HG02610 (cell line): Measurements from ENCODE around the gene ZBED4.

ENCODE experiments used
- ATAC-seq: cut with Tn5 transposase; IDR thresholded peaks from one replicate; pipeline ENCODE4 v1.9.1; 2021; ENCODE audit warnings: mild to moderate bottlenecking, moderate library complexity; ENCODE audit not compliant: unreplicated experiment

Gene ZBED4

GRCh38 chr22:49918911-49919881, 65.6 kb downstream of the ZBED4 start:
- ATAC-seq = no peak

GRCh38 chr22:49920859-49921258, 67.2 kb downstream of the ZBED4 start:
- ATAC-seq = no peak

- ATAC-seq = no peak
Measured at GRCh38 chr22:49921508-49922278, 68.0 kb downstream of the ZBED4 start.

- ATAC-seq = no peak
Measured at GRCh38 chr22:49922484-49922883, 68.8 kb downstream of the ZBED4 start.

- no peak for ATAC-seq
Measured at GRCh38 chr22:49922926-49923325, 69.3 kb downstream of the ZBED4 start.

- ATAC-seq = no peak
Measured at GRCh38 chr22:49923445-49923844, 69.8 kb downstream of the ZBED4 start.

- no peak for ATAC-seq
Measured at GRCh38 chr22:49924113-49924833, 70.6 kb downstream of the ZBED4 start.

GRCh38 chr22:49925525-49926128, 72.0 kb downstream of the ZBED4 start:
- no peak for ATAC-seq

- ATAC-seq = no peak
Measured at GRCh38 chr22:49926916-49927315, 73.3 kb downstream of the ZBED4 start.

- ATAC-seq = no peak
Measured at GRCh38 chr22:49927483-49928184, 74.0 kb downstream of the ZBED4 start.

- ATAC-seq = no peak
Measured at GRCh38 chr22:49928185-49928495, 74.5 kb downstream of the ZBED4 start.

GRCh38 chr22:49928555-49929210, 75.0 kb downstream of the ZBED4 start:
- no peak for ATAC-seq

GRCh38 chr22:49929211-49929979, 75.8 kb downstream of the ZBED4 start:
- no peak for ATAC-seq

- no peak for ATAC-seq
Measured at GRCh38 chr22:49929994-49930575, 76.4 kb downstream of the ZBED4 start.

GRCh38 chr22:49930596-49931412, 77.2 kb downstream of the ZBED4 start:
- ATAC-seq = no peak

GRCh38 chr22:49933236-49934159, 79.9 kb downstream of the ZBED4 start:
- no peak for ATAC-seq
